ENCODE results near the gene REEP1.

DNA sequence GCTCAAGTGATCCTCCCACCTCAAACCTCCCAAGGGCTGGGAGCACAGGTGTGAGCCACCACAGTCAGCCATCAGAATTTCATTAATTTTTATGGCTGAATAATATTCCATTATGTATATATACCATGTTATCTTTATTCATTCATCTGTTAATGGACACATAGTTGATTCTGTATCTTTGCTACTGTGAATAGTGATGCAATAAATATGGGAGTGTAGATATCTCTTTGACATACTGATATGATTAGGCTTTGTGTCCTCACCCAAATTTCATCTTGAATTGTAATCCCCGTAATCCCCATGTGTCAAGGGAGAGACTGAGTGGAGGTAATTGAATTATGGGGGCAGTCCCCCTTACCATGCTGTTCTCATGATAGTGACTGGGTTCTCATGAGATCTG is 38.2 kb upstream of the REEP1 start:
- TF ChIP-seq, protein P1, sequence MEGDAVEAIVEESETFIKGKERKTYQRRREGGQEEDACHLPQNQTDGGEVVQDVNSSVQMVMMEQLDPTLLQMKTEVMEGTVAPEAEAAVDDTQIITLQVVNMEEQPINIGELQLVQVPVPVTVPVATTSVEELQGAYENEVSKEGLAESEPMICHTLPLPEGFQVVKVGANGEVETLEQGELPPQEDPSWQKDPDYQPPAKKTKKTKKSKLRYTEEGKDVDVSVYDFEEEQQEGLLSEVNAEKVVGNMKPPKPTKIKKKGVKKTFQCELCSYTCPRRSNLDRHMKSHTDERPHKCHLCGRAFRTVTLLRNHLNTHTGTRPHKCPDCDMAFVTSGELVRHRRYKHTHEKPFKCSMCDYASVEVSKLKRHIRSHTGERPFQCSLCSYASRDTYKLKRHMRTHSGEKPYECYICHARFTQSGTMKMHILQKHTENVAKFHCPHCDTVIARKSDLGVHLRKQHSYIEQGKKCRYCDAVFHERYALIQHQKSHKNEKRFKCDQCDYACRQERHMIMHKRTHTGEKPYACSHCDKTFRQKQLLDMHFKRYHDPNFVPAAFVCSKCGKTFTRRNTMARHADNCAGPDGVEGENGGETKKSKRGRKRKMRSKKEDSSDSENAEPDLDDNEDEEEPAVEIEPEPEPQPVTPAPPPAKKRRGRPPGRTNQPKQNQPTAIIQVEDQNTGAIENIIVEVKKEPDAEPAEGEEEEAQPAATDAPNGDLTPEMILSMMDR (IDR thresholded peaks at IDR 0.05): no peak
- TF ChIP-seq POLR2A (IDR thresholded peaks at IDR 0.05): no peak
